GM12878 (cell line): ENCODE measurements around the gene ACSF3. TPM values are rescaled to one million over a fixed set of nuclear protein-coding genes. Genes with fewer than 3 reads are reported as not detected.

Source experiments
- ATAC-seq: fragments of 200-7000 bp; cut with Tn5 transposase; 3 replicates; pipeline ENCODE4 v1.9.1; 2020; ENCODE audit warnings: mild to moderate bottlenecking, moderate library complexity
- BruUV-seq: library from RNA; stranded (reverse); fragments of 400-500 nt; replicated peaks from 2 replicates; lab custom pipeline; 2021; lab: Mats Ljungman, UMichigan
- CTCF ChIA-PET: fragments of 300-600 bp; sonication (Branson Sonifier 250); formaldehyde crosslinking; extraction: SDS; loops from one replicate; lab custom pipeline; 2021; ENCODE audit warnings: inconsistent platforms; lab: Yijun Ruan, JAX
- POLR2A ChIA-PET: fragments of 350-600 bp; formaldehyde crosslinking; extraction: SDS; loops from one replicate; lab custom pipeline; 2021; ENCODE audit warnings: inconsistent platforms; lab: Charles Lee
- RAD21 ChIA-PET: fragments of 300-600 bp; sonication (Branson Sonifier 250); formaldehyde crosslinking; loops from one replicate; lab custom pipeline; 2023; ENCODE audit warnings: antibody characterized with exemption; ENCODE audit not compliant: unreplicated experiment; lab: Charles Lee
- SMC1A ChIA-PET: fragments of 300-600 bp; sonication (Branson Sonifier 250); formaldehyde crosslinking; loops from one replicate; lab custom pipeline; 2023; ENCODE audit not compliant: unreplicated experiment, uncharacterized antibody; lab: Charles Lee
- DNase-seq: peaks from one replicate; pipeline ENCODE4 v3.0.0-alpha.2; 2011; ENCODE audit warnings: low read depth, low spot score
- FAIRE-seq: peaks from 3 replicates; lab custom pipeline; 2011; peaks lifted over from hg19 to GRCh38; lab: Jason Lieb, UNC
- H2AFZ ChIP-seq: 2 replicates; pipeline ENCODE4 v1.6.0; 2011; ENCODE audit warnings: low read depth, low read length, control low read depth; ENCODE audit not compliant: control insufficient read depth
- H3K27ac ChIP-seq: 2 replicates; pipeline ENCODE4 v1.5.1; 2011; ENCODE audit warnings: control low read depth; ENCODE audit not compliant: control insufficient read depth, insufficient read depth
- H3K27me3 ChIP-seq, 2 experiments: replicated peaks in 1 of 2; 2 replicates each; pipeline versions ENCODE4 v1.6.0 to v1.6.1; 2011; ENCODE audit warnings: low read length in 1 of 2; ENCODE audit not compliant: control insufficient read depth in 2 of 2, insufficient read depth in 2 of 2
- H3K36me3 ChIP-seq, 2 experiments: 2 replicates each; pipeline ENCODE4 v1.5.1; 2011; ENCODE audit warnings: low read length in 1 of 2; ENCODE audit not compliant: control insufficient read depth in 2 of 2, insufficient read depth in 2 of 2
- H3K4me1 ChIP-seq: 2 replicates; pipeline ENCODE4 v1.6.1; 2011; ENCODE audit warnings: mild to moderate bottlenecking, low read length, moderate library complexity, mixed read lengths; ENCODE audit not compliant: control insufficient read depth, insufficient read depth
- H3K4me2 ChIP-seq: 2 replicates; pipeline ENCODE4 v1.6.0; 2011; ENCODE audit warnings: control low read depth; ENCODE audit not compliant: control insufficient read depth, insufficient read depth
- H3K4me3 ChIP-seq: fragments of 200-600 bp; sonication (generic); 2 replicates; pipeline ENCODE4 v1.5.1; 2016
- H3K79me2 ChIP-seq: 2 replicates; pipeline ENCODE4 v1.6.0; 2011; ENCODE audit warnings: low read length; ENCODE audit not compliant: control insufficient read depth, insufficient read depth
- H3K9ac ChIP-seq: 2 replicates; pipeline ENCODE4 v1.8.0; 2011; ENCODE audit warnings: low read length, control low read depth, mixed read lengths; ENCODE audit not compliant: control insufficient read depth, insufficient read depth
- H3K9me3 ChIP-seq: replicated peaks from 3 replicates; pipeline ENCODE4 v1.5.1; 2011; ENCODE audit warnings: mild to moderate bottlenecking, low read length; ENCODE audit not compliant: control insufficient read depth, insufficient read depth
- H4K20me1 ChIP-seq: 2 replicates; pipeline ENCODE4 v1.6.0; 2011; ENCODE audit not compliant: control insufficient read depth, insufficient read depth
- BACH1 ChIP-seq: fragments of 450-650 bp; IDR thresholded peaks from 2 replicates; pipeline ENCODE4 v1.6.1; 2017; ENCODE audit warnings: mild to moderate bottlenecking, borderline replicate concordance
- BHLHE40 ChIP-seq, 2 experiments: fragments of 450-650 bp in 1 of 2; IDR thresholded peaks; 2 replicates each; pipeline ENCODE4 v1.6.1; 2011 to 2017; ENCODE audit warnings: low read depth in 2 of 2, borderline replicate concordance in 1 of 2, improper control_type of control experiment in 1 of 2, low read length in 1 of 2, mild to moderate bottlenecking in 1 of 2
- EGR1 ChIP-seq, 2 experiments: IDR thresholded peaks; 1 replicate in 1 of 2; 2 replicates in 1 of 2; pipeline ENCODE4 v1.6.1; 2011 to 2012; ENCODE audit warnings: low read depth in 2 of 2, low read length in 2 of 2, borderline replicate concordance in 1 of 2, mild to moderate bottlenecking in 1 of 2, moderate library complexity in 1 of 2
- IRF4 ChIP-seq: IDR thresholded peaks from 2 replicates; pipeline ENCODE4 v1.6.1; 2011; ENCODE audit warnings: low read depth, low read length
- MEF2A ChIP-seq: IDR thresholded peaks from 2 replicates; pipeline ENCODE4 v1.6.1; 2011; ENCODE audit warnings: low read depth, mild to moderate bottlenecking, low read length, moderate library complexity; ENCODE audit not compliant: insufficient read depth
- MTA2 ChIP-seq: fragments of 450-650 bp; IDR thresholded peaks from 2 replicates; pipeline ENCODE4 v1.6.1; 2016; ENCODE audit warnings: low read depth, mild to moderate bottlenecking, moderate library complexity
- RAD51 ChIP-seq: fragments of 450-650 bp; IDR thresholded peaks from 2 replicates; pipeline ENCODE4 v1.6.1; 2016; ENCODE audit warnings: moderate library complexity, mild to moderate bottlenecking, inconsistent platforms
- SMAD5 ChIP-seq: IDR thresholded peaks from 2 replicates; pipeline ENCODE4 v1.6.1; 2016; ENCODE audit warnings: antibody characterized with exemption, low read depth
- SPI1 ChIP-seq: IDR thresholded peaks from 2 replicates; pipeline ENCODE4 v1.6.1; 2011; ENCODE audit warnings: low read depth, mild to moderate bottlenecking, low read length, moderate library complexity, borderline replicate concordance; ENCODE audit not compliant: insufficient read depth
- WRNIP1 ChIP-seq: IDR thresholded peaks from 2 replicates; pipeline ENCODE4 v1.6.1; 2011; ENCODE audit warnings: low read depth, low read length, improper control_type of control experiment, borderline replicate concordance
- ZSCAN29 ChIP-seq: fragments of 450-650 bp; IDR thresholded peaks from 2 replicates; pipeline ENCODE4 v1.6.1; 2017; ENCODE audit warnings: mild to moderate bottlenecking, moderate library complexity
- WGBS: methylation state at CpG from one replicate; pipeline ENCODE4 v1.1.6; 2016; ENCODE audit warnings: low lambda C conversion rate; ENCODE audit not compliant: insufficient replicate concordance, insufficient coverage; ENCODE audit errors: missing lambda C conversion rate; 5-methylcytosine and 5-hydroxymethylcytosine counted together
- in situ Hi-C: fragments of 300-500 bp; cut with MboI; formaldehyde crosslinking; loops from 9 replicates; pipeline ENCODE4 v1.14.3; 2018; ENCODE audit warnings: mixed read lengths
- intact Hi-C: fragments of 100-400 bp; cut with micrococcal nuclease; formaldehyde crosslinking; loops from one replicate; pipeline ENCODE4 v1.14.2; 2022; ENCODE audit not compliant: unreplicated experiment
- polyA plus RNA-seq, 11 experiments: library from polyadenylated mRNA; depleted of rRNA in 4 of 11; unstranded in 6 of 11; stranded (reverse) in 5 of 11; fragments of >200 nt; fragmentation: Nextera tagmentation in 4 of 11; fragmentation: Illumina TruSeq in 1 of 11; extraction: Ambion mirVana in 4 of 11; extraction: Trizol in 1 of 11; gene quantifications; 1 replicate in 1 of 11; 2 replicates in 10 of 11; pipeline versions ENCODE4 v1.2.1 to v1.2.3, GENCODE V29; 2011 to 2016; ENCODE audit warnings: inconsistent platforms in 2 of 11, missing spikeins in 2 of 11, low read depth in 1 of 11
- total RNA-seq, 4 experiments: library from RNA; depleted of rRNA in 3 of 4; stranded (reverse); fragments of >200 nt in 3 of 4; fragmentation: Illumina TruSeq in 1 of 4; extraction: Trizol in 1 of 4; gene quantifications; 2 replicates each; pipeline versions ENCODE4 v1.2.1 to v1.2.3, GENCODE V29; 2013 to 2021
- TF ChIP-seq, protein P1 (sequence below): fragments of 450-650 bp; formaldehyde crosslinking; IDR thresholded peaks from 2 replicates; pipeline ENCODE4 v1.5.0; 2022; ENCODE audit warnings: mild to moderate bottlenecking, missing genetic modification characterization
- TF ChIP-seq, protein P2 (sequence below): IDR thresholded peaks from 2 replicates; pipeline ENCODE4 v1.6.1; 2012; ENCODE audit warnings: low read depth, low read length, improper control_type of control experiment
- TF ChIP-seq, protein P3 (sequence below): IDR thresholded peaks from 2 replicates; pipeline ENCODE4 v1.6.1; 2011; ENCODE audit warnings: low read depth, mild to moderate bottlenecking, low read length, moderate library complexity, borderline replicate concordance; ENCODE audit errors: extremely low read depth

The ACSF3 gene
- total and polyA plus RNA-seq, 10 of the 15 experiments (the other 5 are each of a cell fraction or from before 2014, with no cell fraction given) = 1.0 to 44.4 (median 25.8) TPM

DNA sequence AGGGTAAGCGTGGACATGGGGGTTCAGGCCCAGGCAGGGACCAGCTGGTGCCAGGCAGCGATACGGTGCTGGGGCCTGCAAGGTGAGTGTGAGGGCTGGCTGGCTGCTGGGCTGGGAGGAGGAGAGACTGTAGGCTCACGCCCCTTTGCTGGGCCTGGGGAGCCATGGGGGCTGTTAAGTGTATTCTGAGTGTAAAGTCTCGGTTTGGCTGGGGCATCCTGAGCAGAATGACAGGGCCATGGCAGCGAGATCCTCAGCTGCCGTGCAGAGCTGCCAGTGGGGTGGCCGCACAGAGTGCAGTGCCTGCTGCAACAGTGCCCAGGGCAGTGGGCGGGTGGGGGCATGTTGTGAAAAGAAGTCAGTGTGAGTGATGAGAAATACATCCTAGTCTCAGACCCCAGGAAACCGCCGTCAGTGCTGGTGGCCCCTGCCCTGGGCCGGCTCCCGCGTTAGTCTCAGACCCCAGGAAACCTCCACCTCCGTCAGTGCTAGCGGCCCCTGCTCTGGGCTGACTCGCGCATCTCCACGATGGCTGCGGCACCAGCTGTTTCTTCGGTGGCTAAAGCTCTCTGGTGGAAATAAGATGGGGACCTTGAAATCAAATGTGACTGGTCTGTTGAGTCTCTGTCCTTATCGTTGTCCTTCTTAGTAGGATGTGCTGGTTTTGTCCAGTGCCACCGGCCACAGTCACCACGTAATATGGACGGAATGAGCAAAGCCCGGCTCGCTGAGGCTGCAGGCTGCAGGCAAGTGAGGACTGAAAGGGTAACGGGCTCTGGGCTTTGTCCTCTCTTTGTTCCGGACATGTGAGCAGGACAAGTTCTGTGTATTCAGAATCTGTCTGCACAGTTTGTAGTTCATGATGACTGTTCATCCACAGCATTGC lies 22.9 kb downstream of the ACSF3 start (continued):
- TF ChIP-seq, protein P1, sequence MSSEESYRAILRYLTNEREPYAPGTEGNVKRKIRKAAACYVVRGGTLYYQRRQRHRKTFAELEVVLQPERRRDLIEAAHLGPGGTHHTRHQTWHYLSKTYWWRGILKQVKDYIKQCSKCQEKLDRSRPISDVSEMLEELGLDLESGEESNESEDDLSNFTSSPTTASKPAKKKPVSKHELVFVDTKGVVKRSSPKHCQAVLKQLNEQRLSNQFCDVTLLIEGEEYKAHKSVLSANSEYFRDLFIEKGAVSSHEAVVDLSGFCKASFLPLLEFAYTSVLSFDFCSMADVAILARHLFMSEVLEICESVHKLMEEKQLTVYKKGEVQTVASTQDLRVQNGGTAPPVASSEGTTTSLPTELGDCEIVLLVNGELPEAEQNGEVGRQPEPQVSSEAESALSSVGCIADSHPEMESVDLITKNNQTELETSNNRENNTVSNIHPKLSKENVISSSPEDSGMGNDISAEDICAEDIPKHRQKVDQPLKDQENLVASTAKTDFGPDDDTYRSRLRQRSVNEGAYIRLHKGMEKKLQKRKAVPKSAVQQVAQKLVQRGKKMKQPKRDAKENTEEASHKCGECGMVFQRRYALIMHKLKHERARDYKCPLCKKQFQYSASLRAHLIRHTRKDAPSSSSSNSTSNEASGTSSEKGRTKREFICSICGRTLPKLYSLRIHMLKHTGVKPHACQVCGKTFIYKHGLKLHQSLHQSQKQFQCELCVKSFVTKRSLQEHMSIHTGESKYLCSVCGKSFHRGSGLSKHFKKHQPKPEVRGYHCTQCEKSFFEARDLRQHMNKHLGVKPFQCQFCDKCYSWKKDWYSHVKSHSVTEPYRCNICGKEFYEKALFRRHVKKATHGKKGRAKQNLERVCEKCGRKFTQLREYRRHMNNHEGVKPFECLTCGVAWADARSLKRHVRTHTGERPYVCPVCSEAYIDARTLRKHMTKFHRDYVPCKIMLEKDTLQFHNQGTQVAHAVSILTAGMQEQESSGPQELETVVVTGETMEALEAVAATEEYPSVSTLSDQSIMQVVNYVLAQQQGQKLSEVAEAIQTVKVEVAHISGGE (CRISPR knock-in tag) = no peak
- TF ChIP-seq ZSCAN29 = no peak
- no peak for TF ChIP-seq IRF4
- TF ChIP-seq RAD51 = no peak
- no peak for TF ChIP-seq SPI1
- TF ChIP-seq, all 136 proteins: peak for 0

DNA sequence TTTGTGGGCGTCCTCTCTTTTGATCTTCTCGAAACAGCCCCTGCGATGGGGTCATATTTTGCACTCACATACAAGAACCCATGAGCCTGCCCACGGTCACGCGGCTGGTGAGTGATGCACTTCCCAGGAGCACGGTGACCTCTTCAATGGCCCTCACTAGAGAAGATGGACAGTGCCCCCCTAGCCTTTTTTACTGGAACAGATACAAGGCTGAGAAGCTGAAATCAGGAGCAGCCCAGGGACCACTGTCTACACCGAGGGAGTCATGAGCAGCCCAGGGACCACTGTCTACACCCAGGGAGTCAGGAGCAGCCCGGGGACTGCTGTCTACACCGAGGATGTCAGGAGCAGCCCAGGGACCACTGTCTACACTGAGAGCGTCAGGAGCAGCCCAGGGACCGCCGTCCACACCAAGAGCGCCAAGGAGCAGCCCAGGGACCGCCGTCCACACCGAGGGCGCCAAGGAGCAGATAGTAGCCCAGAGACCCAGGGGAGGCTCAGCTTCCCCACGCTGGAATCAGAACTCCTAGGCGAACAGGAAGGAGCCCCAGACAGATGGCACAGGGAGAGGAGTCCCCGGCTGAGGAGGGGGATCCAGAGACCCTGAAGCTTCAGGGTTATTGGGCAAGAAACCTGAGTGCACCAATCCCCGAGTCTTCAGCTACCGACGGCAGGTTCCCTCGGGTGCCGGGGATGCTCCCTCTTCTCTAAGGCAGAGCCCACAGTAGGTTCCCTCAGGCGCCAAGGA lies 23.7 kb downstream of the ACSF3 start:
- H3K9ac ChIP-seq = no peak overlapping the region
- DNase-seq = no peak
- BruUV-seq = no TSS peak
- H3K27ac ChIP-seq = no peak overlapping the region
- POLR2A ChIA-PET = no interaction called here
- no peak for ATAC-seq
- intact Hi-C loops (no loop called here), in situ Hi-C loops (no loop called here)
- CTCF ChIA-PET = no interaction called here
- SMC1A ChIA-PET = no interaction called here
- peaks cover 32% of the 10 kb centered on the region for H3K4me1 ChIP-seq
- no peak overlapping the region for H3K4me3 ChIP-seq
- H3K79me2 ChIP-seq = no peaks in the 10 kb centered on the region; the same call in 1 of the 2 replicates
- 98% methylated on average over 25 of the region's 27 CpGs for WGBS
- H2AFZ ChIP-seq = no peak overlapping the region
- no peaks in the 10 kb centered on the region for H4K20me1 ChIP-seq
- no peak overlapping the region for H3K4me2 ChIP-seq
- FAIRE-seq = no peak
- H3K27me3 ChIP-seq = no peaks in the 10 kb centered on the region
- RAD21 ChIA-PET = no interaction called here
- peaks cover 10 to 18% of the 10 kb centered on the region in 2 experiments; a peak in 3 of 4 replicates for H3K36me3 ChIP-seq
- H3K9me3 ChIP-seq = no peaks in the 10 kb centered on the region
- no peak for TF ChIP-seq RAD51
- no peak for TF ChIP-seq BHLHE40 (IDR thresholded peaks at IDR 0.05; ENCODE audit: borderline replicate concordance in 1 of 2, low read depth in 2 of 2, low read length in 1 of 2)
- TF ChIP-seq, protein P2, sequence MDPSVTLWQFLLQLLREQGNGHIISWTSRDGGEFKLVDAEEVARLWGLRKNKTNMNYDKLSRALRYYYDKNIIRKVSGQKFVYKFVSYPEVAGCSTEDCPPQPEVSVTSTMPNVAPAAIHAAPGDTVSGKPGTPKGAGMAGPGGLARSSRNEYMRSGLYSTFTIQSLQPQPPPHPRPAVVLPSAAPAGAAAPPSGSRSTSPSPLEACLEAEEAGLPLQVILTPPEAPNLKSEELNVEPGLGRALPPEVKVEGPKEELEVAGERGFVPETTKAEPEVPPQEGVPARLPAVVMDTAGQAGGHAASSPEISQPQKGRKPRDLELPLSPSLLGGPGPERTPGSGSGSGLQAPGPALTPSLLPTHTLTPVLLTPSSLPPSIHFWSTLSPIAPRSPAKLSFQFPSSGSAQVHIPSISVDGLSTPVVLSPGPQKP = no peak
- no peak for TF ChIP-seq MTA2
- no peak for TF ChIP-seq SMAD5
- no peak for TF ChIP-seq BACH1
- TF ChIP-seq EGR1 (IDR thresholded peaks at IDR 0.05; ENCODE audit: borderline replicate concordance in 1 of 2, low read depth in 2 of 2, low read length in 2 of 2) = no peak
- no peak for TF ChIP-seq MEF2A
- TF ChIP-seq, protein P3, sequence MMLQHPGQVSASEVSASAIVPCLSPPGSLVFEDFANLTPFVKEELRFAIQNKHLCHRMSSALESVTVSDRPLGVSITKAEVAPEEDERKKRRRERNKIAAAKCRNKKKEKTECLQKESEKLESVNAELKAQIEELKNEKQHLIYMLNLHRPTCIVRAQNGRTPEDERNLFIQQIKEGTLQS = no peak
- TF ChIP-seq WRNIP1 = no peak
